Uterus (tissue), 4 donors: ENCODE data around the gene KCNQ1. TPM values are rescaled to one million over a fixed set of nuclear protein-coding genes. Genes with fewer than 3 reads are reported as not detected.

Experiments
- DNase-seq, 2 donors: peaks; one replicate each; pipeline ENCODE4 v3.0.0-alpha.2; 2019 to 2020
- H3K27ac ChIP-seq, 2 donors: fragments of 200-600 bp; sonication (generic); 1 replicate in 1 of 2; 2 replicates in 1 of 2; pipeline ENCODE4 v1.5.1; 2016 to 2018
- H3K27me3 ChIP-seq, 2 donors: fragments of 200-600 bp; sonication (generic); one replicate each; pipeline ENCODE4 v1.5.1; 2018 to 2019; ENCODE audit warnings: control low read depth in 1 of 2
- H3K36me3 ChIP-seq, 2 donors: fragments of 200-600 bp; sonication (generic); one replicate each; pipeline ENCODE4 v1.5.1; 2019; ENCODE audit warnings: control low read depth in 1 of 2
- H3K4me1 ChIP-seq, 2 donors: fragments of 200-600 bp; sonication (generic); one replicate each; pipeline ENCODE4 v1.5.1; 2018 to 2019; ENCODE audit warnings: control low read depth in 1 of 2
- H3K4me3 ChIP-seq, 2 donors: fragments of 200-600 bp; sonication (generic); 1 replicate in 1 of 2; 2 replicates in 1 of 2; pipeline ENCODE4 v1.5.1; 2018 to 2019; ENCODE audit warnings: mild to moderate bottlenecking in 1 of 2
- H3K9me3 ChIP-seq, 2 donors: fragments of 200-600 bp; sonication (generic); one replicate each; pipeline ENCODE4 v1.5.1; 2019; ENCODE audit warnings: control low read depth in 1 of 2
- CTCF ChIP-seq, 4 experiments: fragments of 200-600 bp in 2 of 4; fragments of 450-650 bp in 2 of 4; sonication (generic) in 2 of 4; IDR thresholded peaks; one replicate each; pipeline ENCODE4 v1.5.1; 2016 to 2019; ENCODE audit warnings: antibody characterized with exemption in 4 of 4, mild to moderate bottlenecking in 2 of 4, moderate library complexity in 1 of 4
- POLR2A ChIP-seq, 2 donors: fragments of 450-650 bp; IDR thresholded peaks; one replicate each; pipeline ENCODE4 v1.6.1; 2016; ENCODE audit warnings: antibody characterized with exemption in 2 of 2, mild to moderate bottlenecking in 1 of 2, moderate library complexity in 1 of 2
- intact Hi-C: fragments of 100-400 bp; cut with DNase I; formaldehyde crosslinking; loops from one replicate; pipeline ENCODE4 v1.15.1; 2023; ENCODE audit warnings: low total_unique reads
- total RNA-seq, 4 donors: library from RNA; depleted of rRNA in 3 of 4; stranded (reverse); fragments of >200 nt in 3 of 4; gene quantifications; one replicate each; pipeline versions ENCODE4 v1.1.0 to v1.2.4, GENCODE V29; 2014 to 2023
- donor health status: DM: yes; HTN: yes; CAD: no.

Gene KCNQ1
- total RNA-seq, 4 donors from 2014 or later: 2.6 to 10.4 (median 5.4) TPM

- no peak overlapping the region for H3K27ac ChIP-seq
- H3K36me3 ChIP-seq: no peaks in the 10 kb centered on the region
- intact Hi-C loops: no loop called here
- H3K4me3 ChIP-seq: no peak overlapping the region
- no peaks in the 10 kb centered on the region for H3K9me3 ChIP-seq
- TF ChIP-seq CTCF (IDR thresholded peaks at IDR 0.05): no peak
- no peak for TF ChIP-seq POLR2A (IDR thresholded peaks at IDR 0.05)
- no peaks in the 10 kb centered on the region for H3K27me3 ChIP-seq
- no peak for DNase-seq
- H3K4me1 ChIP-seq: no peaks in the 10 kb centered on the region
Observed at GRCh38 chr11:2553886-2554285, 109.1 kb downstream of the KCNQ1 start.

- intact Hi-C loops: no loop called here
- no peak for TF ChIP-seq POLR2A (IDR thresholded peaks at IDR 0.05)
- TF ChIP-seq CTCF (IDR thresholded peaks at IDR 0.05): no peak
- no peaks in the 10 kb centered on the region for H3K4me1 ChIP-seq
- no peak for DNase-seq
- no peaks in the 10 kb centered on the region for H3K36me3 ChIP-seq
- H3K9me3 ChIP-seq: no peaks in the 10 kb centered on the region
- H3K4me3 ChIP-seq: no peak overlapping the region
- no peak overlapping the region for H3K27ac ChIP-seq
- H3K27me3 ChIP-seq: no peaks in the 10 kb centered on the region
Observed at GRCh38 chr11:2554338-2555207, 109.8 kb downstream of the KCNQ1 start.

- TF ChIP-seq POLR2A (IDR thresholded peaks at IDR 0.05): no peak
- TF ChIP-seq CTCF (IDR thresholded peaks at IDR 0.05): no peak
- intact Hi-C loops: no loop called here
- Histone ChIP-seq H3K27me3 (no peaks in the 10 kb centered on the region), H3K4me3 (no peak overlapping the region), H3K27ac (no peak overlapping the region), H3K9me3 (no peaks in the 10 kb centered on the region), H3K36me3 (no peaks in the 10 kb centered on the region), H3K4me1 (no peaks in the 10 kb centered on the region)
- no peak for DNase-seq
Observed at GRCh38 chr11:2555336-2555735, 110.5 kb downstream of the KCNQ1 start.

GRCh38 chr11:2555891-2556290, 111.1 kb downstream of the KCNQ1 start:
- TF ChIP-seq POLR2A (IDR thresholded peaks at IDR 0.05) (no peak), CTCF (IDR thresholded peaks at IDR 0.05) (no peak)
- Histone ChIP-seq H3K4me1 (no peaks in the 10 kb centered on the region), H3K4me3 (no peak overlapping the region), H3K27me3 (no peaks in the 10 kb centered on the region), H3K9me3 (no peaks in the 10 kb centered on the region), H3K27ac (no peak overlapping the region), H3K36me3 (no peaks in the 10 kb centered on the region)
- no peak for DNase-seq
- intact Hi-C loops: no loop called here

GRCh38 chr11:2557381-2557780, 112.6 kb downstream of the KCNQ1 start:
- no peak for TF ChIP-seq POLR2A (IDR thresholded peaks at IDR 0.05)
- TF ChIP-seq CTCF (IDR thresholded peaks at IDR 0.05): no peak
- Histone ChIP-seq H3K27me3 (no peaks in the 10 kb centered on the region), H3K27ac (no peak overlapping the region), H3K9me3 (no peaks in the 10 kb centered on the region), H3K4me1 (no peaks in the 10 kb centered on the region), H3K36me3 (no peaks in the 10 kb centered on the region), H3K4me3 (no peak overlapping the region)
- intact Hi-C loops: no loop called here
- no peak for DNase-seq
